HFF-Myc (cell line): Measurements from ENCODE around the gene PPM1B.

Experiments
- DNase-seq: peaks from one replicate; pipeline ENCODE4 v3.0.0-alpha.2; 2011; ENCODE audit warnings: low read depth; ENCODE audit errors: extremely low read depth
- H3K4me3 ChIP-seq: replicated peaks from 2 replicates; pipeline ENCODE4 v1.5.1; 2011; ENCODE audit warnings: low read depth, mild to moderate bottlenecking, control low read depth, low read length
- TF ChIP-seq, protein P1 (sequence below): IDR thresholded peaks from 2 replicates; pipeline ENCODE4 v1.5.1; 2012; ENCODE audit warnings: mild to moderate bottlenecking, low read depth, low read length, control low read depth; ENCODE audit errors: missing control alignments

PPM1B gene

DNA sequence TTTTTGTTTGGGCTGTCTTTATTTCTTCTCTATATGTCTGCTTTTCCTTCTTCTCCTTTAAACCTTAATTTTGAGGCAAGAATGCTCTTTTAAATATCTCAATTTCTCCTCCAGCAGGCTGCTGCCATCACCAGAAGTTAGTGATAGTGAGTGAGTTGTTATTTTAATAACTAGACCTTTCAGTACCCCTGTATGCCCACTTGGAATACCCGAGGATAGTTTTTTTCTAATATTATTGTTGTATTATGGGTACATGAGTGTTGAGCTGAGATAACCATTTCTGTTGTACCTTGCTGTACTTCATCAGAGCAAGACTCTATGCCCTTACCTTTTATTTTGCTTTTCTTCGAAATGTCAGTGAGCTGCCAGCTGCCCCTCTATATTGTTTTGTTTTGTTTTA is 50.1 kb downstream of the PPM1B start:
- H3K4me3 ChIP-seq, result no peak overlapping the region
- no peak for DNase-seq
- TF ChIP-seq, protein P1, sequence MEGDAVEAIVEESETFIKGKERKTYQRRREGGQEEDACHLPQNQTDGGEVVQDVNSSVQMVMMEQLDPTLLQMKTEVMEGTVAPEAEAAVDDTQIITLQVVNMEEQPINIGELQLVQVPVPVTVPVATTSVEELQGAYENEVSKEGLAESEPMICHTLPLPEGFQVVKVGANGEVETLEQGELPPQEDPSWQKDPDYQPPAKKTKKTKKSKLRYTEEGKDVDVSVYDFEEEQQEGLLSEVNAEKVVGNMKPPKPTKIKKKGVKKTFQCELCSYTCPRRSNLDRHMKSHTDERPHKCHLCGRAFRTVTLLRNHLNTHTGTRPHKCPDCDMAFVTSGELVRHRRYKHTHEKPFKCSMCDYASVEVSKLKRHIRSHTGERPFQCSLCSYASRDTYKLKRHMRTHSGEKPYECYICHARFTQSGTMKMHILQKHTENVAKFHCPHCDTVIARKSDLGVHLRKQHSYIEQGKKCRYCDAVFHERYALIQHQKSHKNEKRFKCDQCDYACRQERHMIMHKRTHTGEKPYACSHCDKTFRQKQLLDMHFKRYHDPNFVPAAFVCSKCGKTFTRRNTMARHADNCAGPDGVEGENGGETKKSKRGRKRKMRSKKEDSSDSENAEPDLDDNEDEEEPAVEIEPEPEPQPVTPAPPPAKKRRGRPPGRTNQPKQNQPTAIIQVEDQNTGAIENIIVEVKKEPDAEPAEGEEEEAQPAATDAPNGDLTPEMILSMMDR, result no peak

DNA sequence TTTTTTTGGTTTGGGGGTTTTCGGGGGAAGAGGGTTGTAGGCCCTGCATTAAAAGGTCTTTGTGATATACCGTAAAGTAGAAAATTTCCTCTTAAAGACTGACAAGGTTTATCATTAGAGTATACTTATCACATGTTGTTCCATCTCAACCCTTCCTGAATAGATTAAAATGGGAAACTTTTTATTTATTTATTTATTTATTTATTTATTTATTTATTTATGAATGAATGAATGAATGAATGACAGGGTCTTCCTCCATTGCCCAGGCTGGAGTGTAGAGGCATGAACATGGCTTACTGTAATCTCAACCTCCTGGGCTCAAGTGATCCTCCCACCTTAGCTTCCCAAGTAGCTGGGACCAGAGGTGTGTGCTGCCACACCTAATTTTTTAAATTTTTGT is 58.1 kb downstream of the PPM1B start:
- TF ChIP-seq, protein P1, result no peak
- H3K4me3 ChIP-seq, result no peak overlapping the region
- no peak for DNase-seq

DNA sequence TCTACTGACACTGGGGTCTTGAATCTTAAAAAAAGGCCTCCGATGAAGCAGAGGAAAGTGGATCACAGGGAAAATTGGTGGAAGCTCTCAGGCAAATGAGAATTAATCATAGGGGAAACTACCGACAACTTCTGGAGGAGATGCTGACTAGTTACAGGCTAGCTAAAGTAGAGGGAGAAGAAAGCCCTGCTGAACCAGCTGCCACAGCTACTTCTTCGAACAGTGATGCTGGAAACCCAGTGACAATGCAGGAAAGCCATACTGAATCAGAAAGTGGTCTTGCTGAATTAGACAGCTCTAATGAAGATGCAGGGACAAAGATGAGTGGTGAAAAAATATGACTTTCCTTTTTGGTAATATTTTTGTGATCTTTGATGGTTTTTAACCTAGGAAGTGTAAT is 61.7 kb downstream of the PPM1B start:
- no peak for DNase-seq
- no peak overlapping the region for H3K4me3 ChIP-seq

GRCh38 chr2:44233450-44234128 is 64.9 kb downstream of the PPM1B start:
- DNase-seq, result peak; percentile 53
- TF ChIP-seq, protein P1, result no peak
- no peak overlapping the region for H3K4me3 ChIP-seq

More for the DNA sequence above, 61.7 kb downstream of the PPM1B start:
- TF ChIP-seq, protein P1, result no peak

DNA sequence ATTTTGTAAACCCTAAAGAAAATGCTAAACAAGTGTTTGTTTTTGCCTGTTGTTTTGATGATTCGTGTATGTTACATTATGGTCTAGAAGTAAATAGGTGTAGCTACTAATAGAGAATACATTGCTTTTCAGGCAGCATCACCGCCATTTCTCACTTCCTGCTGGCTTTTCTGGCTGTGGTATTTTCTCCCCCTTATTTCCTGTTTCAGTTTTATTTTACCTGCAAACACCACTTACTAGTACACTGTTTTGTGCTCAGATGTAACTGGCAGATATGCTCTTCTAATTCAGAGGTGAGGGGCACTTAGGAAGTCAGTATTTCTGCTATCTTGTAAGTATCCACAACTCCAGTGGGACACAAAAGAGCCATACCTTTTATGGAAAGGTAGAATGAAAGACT is 68.5 kb downstream of the PPM1B start:
- no peak overlapping the region for H3K4me3 ChIP-seq
- TF ChIP-seq, protein P1, result no peak
- no peak for DNase-seq

GRCh38 chr2:44242904-44243303 is 74.2 kb downstream of the PPM1B start:
- DNase-seq, result no peak
- TF ChIP-seq, protein P1, result no peak
- H3K4me3 ChIP-seq, result no peak overlapping the region
